Fibroblast of mammary gland (primary cell): Measurements from ENCODE around the gene FHIT.
"Not testable (repeated sequence)": the region's sequence is repeated elsewhere in the genome, so short reads cannot be mapped to it uniquely, and the experiment has no call there.

Experiments used
- DNase-seq: peaks from one replicate; pipeline ENCODE4 v3.0.0-alpha.2; 2010; ENCODE audit warnings: low read depth
- H3K4me3 ChIP-seq: 2 replicates; pipeline ENCODE4 v1.5.1; 2011; ENCODE audit warnings: low read depth, mild to moderate bottlenecking, low read length, moderate library complexity; ENCODE audit not compliant: control insufficient read depth
- TF ChIP-seq, protein P1 (sequence below): conservative IDR thresholded peaks from 2 replicates; pipeline ENCODE4 v1.5.1; 2011; ENCODE audit warnings: low read depth, low read length, inconsistent platforms; ENCODE audit not compliant: control insufficient read depth, insufficient read depth

Gene FHIT

DNA sequence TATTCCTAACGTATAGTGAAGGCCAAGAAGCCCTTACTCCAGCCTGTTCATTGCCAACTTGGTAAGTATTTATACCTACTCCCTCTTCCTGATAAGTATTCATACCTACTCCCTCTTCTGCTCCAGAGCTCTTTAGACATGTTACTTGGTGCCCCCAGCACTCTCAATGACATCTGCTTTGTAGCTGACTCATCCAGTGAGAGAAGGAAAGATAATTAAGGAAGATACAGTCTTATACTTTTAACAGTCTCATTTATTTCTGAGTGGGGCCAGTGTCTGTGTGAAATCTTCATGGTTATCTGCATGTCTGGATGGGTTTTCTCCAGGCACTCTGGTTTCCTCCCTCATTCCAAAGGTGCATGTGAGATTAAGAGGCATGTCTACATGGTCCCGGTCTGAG lies 698.7 kb downstream of the FHIT start:
- H3K4me3 ChIP-seq, result no peak overlapping the region
- peak; percentile 2 for DNase-seq
- TF ChIP-seq, protein P1, sequence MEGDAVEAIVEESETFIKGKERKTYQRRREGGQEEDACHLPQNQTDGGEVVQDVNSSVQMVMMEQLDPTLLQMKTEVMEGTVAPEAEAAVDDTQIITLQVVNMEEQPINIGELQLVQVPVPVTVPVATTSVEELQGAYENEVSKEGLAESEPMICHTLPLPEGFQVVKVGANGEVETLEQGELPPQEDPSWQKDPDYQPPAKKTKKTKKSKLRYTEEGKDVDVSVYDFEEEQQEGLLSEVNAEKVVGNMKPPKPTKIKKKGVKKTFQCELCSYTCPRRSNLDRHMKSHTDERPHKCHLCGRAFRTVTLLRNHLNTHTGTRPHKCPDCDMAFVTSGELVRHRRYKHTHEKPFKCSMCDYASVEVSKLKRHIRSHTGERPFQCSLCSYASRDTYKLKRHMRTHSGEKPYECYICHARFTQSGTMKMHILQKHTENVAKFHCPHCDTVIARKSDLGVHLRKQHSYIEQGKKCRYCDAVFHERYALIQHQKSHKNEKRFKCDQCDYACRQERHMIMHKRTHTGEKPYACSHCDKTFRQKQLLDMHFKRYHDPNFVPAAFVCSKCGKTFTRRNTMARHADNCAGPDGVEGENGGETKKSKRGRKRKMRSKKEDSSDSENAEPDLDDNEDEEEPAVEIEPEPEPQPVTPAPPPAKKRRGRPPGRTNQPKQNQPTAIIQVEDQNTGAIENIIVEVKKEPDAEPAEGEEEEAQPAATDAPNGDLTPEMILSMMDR, result no peak

DNA sequence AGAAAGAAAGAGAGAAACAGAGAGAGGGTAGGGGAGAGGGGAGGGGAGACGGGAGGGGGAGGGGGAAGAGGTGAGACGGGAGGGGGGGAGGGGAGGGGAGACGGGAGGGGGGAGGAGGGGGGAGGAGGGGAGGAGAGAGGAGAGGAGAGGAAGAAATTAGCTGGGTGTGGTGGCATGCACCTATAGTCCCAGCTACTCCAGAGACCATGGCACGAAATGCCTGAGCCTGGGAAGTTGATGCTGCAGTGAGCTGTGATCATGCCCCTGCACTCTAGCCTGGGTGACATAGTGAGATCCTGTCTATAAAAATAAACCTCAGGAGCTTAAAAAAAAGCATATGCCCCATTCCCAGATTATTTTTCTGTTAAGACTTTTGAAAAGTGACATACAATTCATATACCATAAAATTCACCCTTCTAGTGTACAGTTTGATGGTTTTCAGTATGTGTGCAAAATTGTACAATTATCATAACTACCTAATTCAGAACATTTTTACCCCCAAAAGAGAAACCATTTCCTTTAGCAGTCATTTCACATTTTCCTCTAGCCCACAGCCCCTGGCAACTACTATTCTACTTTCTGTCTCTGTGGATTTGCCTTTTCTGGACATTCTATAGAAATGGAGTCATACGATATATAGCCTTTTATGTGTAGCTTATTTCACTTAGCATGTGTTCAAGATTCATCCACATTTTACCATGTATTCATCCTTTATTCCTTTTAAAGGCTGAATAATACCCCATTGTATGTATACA lies 699.6 kb downstream of the FHIT start:
- DNase-seq, result no peak
- TF ChIP-seq, protein P1, result no peak
- no peak overlapping the region for H3K4me3 ChIP-seq

DNA sequence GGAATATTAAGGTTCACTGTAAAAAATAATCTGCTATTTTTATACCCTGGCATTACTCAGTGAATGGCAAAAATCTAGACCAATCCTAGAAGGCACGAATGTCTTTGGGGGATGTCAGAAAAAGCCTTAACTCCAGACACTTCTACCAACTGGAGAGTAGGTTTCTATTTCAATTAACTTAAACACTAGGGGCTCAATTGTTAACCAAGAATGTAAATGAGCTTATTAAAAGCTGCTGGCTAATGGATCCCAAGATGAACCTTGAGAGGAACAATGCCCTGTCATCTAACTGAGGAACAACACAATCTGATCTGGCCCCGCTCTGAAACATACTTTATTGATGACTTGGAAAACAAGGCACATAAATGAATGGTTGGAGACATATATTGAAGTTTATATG lies 701.4 kb downstream of the FHIT start:
- TF ChIP-seq, protein P1, result no peak
- DNase-seq, result no peak
- no peak overlapping the region for H3K4me3 ChIP-seq

DNA sequence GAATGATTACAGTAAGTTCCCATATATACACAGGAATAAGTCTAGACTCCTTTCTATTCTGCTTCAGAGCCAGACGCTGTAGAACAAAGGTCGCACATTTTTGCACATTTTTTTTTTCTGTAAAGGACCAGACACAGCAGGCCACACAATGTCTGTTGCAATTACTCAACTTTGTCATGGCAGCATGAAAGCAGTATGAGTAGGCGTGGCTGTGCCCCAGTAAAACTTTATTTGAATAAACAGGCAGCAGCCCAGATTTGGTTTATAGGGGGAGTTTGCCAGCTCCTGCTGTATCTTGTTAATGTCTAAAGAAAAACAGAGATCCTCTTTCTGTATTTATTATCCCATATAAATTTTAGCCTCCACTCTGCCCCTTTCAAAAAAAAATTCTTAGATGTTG lies 708.3 kb downstream of the FHIT start:
- DNase-seq, result no peak
- TF ChIP-seq, protein P1, result no peak
- H3K4me3 ChIP-seq, result no peak overlapping the region

DNA sequence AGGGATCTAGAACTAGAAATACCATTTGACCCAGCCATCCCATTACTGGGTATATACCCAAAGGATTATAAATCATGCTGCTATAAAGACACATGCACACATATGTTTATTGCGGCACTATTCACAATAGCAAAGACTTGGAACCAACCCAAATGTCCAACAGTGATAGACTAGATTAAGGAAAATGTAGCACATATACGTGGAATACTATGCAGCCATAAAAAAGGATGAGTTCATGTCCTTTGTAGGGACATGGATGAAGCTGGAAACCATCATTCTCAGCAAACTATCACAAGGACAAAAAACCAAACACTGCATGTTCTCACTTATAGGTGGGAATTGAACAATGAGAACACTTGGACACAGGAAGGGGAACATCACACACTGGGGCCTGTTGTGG lies 711.9 kb downstream of the FHIT start:
- H3K4me3 ChIP-seq, DNase-seq: not testable (repeated sequence)

DNA sequence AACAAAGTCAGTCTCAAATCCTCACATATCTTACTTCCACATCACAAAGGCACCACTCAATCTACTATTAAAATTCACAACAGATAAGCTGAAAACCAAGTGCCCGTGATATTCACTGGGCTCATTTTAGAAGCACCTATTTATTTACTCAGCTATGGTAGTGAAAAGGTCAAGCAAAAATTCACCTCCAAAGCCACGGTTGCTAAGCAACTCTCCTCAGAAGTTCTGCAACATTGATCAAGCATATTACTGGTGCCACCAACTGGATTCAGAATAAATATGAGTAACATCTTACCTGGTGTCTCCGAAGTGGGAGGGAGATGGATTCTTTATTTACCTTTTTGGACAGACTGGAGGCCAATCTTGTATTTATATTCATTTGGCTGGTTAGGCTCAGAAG lies 714.8 kb downstream of the FHIT start:
- no peak overlapping the region for H3K4me3 ChIP-seq

DNA sequence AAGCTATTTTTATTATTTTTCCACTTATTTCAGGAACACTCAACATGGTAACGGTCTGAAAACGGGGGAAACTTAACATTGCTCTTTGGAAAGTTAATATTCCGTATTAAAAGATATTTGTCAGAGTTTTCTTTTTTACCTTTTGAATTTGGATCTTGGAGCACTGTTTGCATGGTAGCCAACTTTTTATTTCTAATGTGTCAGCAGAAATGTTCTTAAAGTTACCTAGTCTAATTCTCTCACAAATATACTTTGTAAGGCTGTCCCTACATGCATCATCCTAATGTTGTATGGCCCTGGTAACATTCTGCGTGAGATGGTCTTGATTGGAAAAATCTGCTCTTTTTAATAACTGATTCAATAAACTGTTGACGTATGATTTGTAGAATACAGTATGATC lies 719.5 kb downstream of the FHIT start:
- no peak overlapping the region for H3K4me3 ChIP-seq
- TF ChIP-seq, protein P1, result no peak
- DNase-seq, result no peak

More for the DNA sequence above, 714.8 kb downstream of the FHIT start:
- TF ChIP-seq, protein P1, result no peak
- DNase-seq, result no peak
